ENCODE data around the gene TNIK. TPM values are rescaled to one million over a fixed set of nuclear protein-coding genes. Genes with fewer than 3 reads are reported as not detected.

Gene TNIK
- total RNA-seq, 1 donor from 2014 or later = 9.3 TPM

DNA sequence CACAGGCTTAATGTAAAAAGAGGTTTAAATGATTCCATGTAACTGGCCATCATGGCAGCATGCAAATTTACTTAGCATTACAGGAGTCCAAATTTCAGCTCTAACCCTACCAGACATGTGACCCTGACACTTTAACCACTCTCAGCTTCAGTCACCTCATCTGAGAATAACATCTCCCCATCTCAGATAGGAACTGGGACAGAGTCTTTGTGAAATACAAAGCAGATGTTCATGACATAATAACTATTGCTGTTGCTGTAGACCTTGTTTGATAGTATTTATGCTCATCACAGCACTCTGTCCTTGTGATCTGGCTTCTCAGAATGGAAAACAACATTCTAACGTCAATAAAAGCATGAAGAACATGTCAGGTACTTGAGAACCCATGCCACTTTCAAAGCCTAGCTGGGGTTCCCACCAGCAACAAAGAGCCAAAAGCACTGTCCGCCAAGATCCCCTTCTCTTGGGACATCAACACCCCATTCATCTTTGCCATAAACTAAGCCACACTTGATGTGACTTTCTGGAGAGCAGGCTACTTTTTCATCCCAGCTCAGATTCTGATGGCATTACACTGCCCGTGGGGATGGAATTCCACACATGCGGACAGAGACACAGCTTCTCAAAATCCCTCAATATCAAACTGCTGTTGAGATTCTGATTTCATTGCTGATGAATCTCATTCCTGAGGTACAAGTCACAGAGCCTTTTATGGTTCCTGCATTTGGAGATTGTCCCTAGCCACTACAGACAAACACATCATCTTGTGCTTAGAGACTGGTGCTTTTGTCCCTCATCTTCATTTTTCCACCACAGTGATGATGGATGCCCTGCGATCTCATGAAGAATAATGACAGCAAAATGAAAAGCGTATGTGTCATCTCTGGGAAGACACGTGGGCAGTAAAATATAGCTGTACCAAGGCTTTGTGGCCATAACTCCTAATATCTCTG is 202.7 kb downstream of the TNIK start:
- no peak overlapping the region for H3K4me3 Mint-ChIP-seq
- TF ChIP-seq, protein P1, sequence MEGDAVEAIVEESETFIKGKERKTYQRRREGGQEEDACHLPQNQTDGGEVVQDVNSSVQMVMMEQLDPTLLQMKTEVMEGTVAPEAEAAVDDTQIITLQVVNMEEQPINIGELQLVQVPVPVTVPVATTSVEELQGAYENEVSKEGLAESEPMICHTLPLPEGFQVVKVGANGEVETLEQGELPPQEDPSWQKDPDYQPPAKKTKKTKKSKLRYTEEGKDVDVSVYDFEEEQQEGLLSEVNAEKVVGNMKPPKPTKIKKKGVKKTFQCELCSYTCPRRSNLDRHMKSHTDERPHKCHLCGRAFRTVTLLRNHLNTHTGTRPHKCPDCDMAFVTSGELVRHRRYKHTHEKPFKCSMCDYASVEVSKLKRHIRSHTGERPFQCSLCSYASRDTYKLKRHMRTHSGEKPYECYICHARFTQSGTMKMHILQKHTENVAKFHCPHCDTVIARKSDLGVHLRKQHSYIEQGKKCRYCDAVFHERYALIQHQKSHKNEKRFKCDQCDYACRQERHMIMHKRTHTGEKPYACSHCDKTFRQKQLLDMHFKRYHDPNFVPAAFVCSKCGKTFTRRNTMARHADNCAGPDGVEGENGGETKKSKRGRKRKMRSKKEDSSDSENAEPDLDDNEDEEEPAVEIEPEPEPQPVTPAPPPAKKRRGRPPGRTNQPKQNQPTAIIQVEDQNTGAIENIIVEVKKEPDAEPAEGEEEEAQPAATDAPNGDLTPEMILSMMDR (IDR thresholded peaks at IDR 0.05; ENCODE audit: unreplicated experiment) = no peak
- H3K36me3 Mint-ChIP-seq = no peaks in the 10 kb centered on the region
- peaks cover 8% of the 10 kb centered on the region for H3K4me1 Mint-ChIP-seq
- no peaks in the 10 kb centered on the region for H3K27me3 Mint-ChIP-seq (ENCODE audit: low read depth)
- DNase-seq (ENCODE audit: low spot score in 2 of 2, unreplicated experiment in 2 of 2) = no peak
- no peak overlapping the region for H3K27ac Mint-ChIP-seq
- H3K9me3 Mint-ChIP-seq = no peaks in the 10 kb centered on the region

DNA sequence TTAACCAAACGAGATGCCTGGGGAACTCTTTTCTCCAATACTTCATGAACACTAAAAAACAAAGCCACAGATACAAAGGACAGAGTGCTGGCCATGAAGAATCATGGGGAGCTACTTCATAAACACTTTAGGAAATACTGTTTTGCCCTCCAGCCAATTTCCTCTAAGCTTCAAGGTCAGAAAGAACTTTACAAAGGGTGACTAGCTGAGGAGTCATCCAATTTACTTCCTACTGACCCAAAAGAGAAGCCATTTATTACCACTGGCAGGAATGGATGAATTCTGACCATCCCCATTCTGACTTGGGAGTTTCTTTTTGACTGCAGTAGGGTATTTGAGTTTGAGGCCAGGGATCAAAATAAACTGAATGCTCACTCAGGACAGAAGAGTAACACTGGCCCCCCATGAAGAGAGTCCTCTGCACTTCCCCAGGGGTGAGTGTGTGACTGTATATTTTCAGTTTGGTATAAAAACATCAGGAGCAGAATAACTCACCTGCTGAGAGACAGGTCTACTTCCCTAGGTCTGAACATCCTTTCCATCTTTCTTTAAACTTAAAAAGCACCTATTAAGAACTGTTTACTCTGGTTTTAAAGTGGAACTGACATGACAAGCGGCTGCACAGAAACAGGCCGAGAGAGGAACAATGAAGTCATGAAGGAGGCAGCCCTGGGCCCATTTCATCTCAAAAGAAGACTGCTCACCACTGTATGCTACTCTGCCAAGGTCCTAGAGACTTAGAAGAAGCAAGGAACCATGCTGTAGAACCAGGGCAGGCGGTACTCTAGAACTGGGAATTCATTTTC is 203.6 kb downstream of the TNIK start:
- no peaks in the 10 kb centered on the region for H3K36me3 Mint-ChIP-seq
- H3K27me3 Mint-ChIP-seq (ENCODE audit: low read depth) = no peaks in the 10 kb centered on the region
- H3K4me3 Mint-ChIP-seq = no peak overlapping the region
- H3K27ac Mint-ChIP-seq = no peak overlapping the region
- no peak for DNase-seq (ENCODE audit: low spot score in 2 of 2, unreplicated experiment in 2 of 2)
- TF ChIP-seq, protein P1 (IDR thresholded peaks at IDR 0.05; ENCODE audit: unreplicated experiment) = no peak
- no peaks in the 10 kb centered on the region for H3K9me3 Mint-ChIP-seq
- peaks cover 6% of the 10 kb centered on the region for H3K4me1 Mint-ChIP-seq

- no peak overlapping the region for H3K4me3 Mint-ChIP-seq
- TF ChIP-seq, protein P1 (IDR thresholded peaks at IDR 0.05; ENCODE audit: unreplicated experiment) = no peak
- peaks cover 6% of the 10 kb centered on the region for H3K4me1 Mint-ChIP-seq
- DNase-seq (ENCODE audit: low spot score in 2 of 2, unreplicated experiment in 2 of 2) = no peak
- H3K27ac Mint-ChIP-seq = no peak overlapping the region
- no peaks in the 10 kb centered on the region for H3K9me3 Mint-ChIP-seq
- no peaks in the 10 kb centered on the region for H3K27me3 Mint-ChIP-seq (ENCODE audit: low read depth)
- no peaks in the 10 kb centered on the region for H3K36me3 Mint-ChIP-seq
These were observed 204.9 kb downstream of the TNIK start for GRCh38 chr3:171255236-171255806.

GRCh38 chr3:171254315-171254714 is 205.9 kb downstream of the TNIK start:
- Mint-ChIP-seq H3K9me3 (no peaks in the 10 kb centered on the region), H3K27me3 (ENCODE audit: low read depth) (no peaks in the 10 kb centered on the region), H3K4me3 (no peak overlapping the region), H3K36me3 (no peaks in the 10 kb centered on the region), H3K27ac (no peak overlapping the region), H3K4me1 (peaks cover 6% of the 10 kb centered on the region)
- TF ChIP-seq, protein P1 (IDR thresholded peaks at IDR 0.05; ENCODE audit: unreplicated experiment) = no peak
- no peak for DNase-seq (ENCODE audit: low spot score in 2 of 2, unreplicated experiment in 2 of 2)

DNA sequence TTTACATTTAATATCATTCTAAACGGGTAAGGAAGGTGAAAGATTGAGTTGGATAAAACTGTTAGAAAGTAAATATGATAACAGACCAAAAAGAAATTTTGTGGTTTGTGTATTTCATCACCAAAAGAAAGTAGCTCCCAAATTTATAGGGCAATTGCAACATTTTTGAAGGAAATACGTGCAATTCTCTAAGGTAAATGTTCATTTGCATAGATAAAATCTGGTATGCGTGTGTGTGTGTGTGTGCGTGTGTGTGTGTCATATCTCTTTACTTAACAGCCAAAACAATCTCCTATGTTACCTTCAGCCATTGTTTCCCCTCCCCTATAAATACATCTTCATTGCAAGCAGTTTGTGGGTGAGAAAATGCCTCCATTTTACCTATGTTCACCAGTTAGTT is 208.4 kb downstream of the TNIK start:
- TF ChIP-seq, protein P1 (IDR thresholded peaks at IDR 0.05; ENCODE audit: unreplicated experiment) = no peak

More for the DNA sequence above, 208.4 kb downstream of the TNIK start:
- Mint-ChIP-seq H3K4me3 (no peak overlapping the region), H3K27me3 (ENCODE audit: low read depth) (no peaks in the 10 kb centered on the region), H3K9me3 (no peaks in the 10 kb centered on the region), H3K27ac (no peak overlapping the region), H3K4me1 (peaks cover 10% of the 10 kb centered on the region), H3K36me3 (no peaks in the 10 kb centered on the region)
- no peak for DNase-seq (ENCODE audit: low spot score in 2 of 2, unreplicated experiment in 2 of 2)

All from mesothelial cell of epicardium (in vitro differentiated cells).